ENCODE data around the gene CEMIP.

GRCh38 chr15:80951941-80952340 lies 172.8 kb downstream of the CEMIP start:
- TF ChIP-seq CTCF (IDR thresholded peaks at IDR 0.05) (no peak), POLR2A (IDR thresholded peaks at IDR 0.05) (no peak)
